Ishikawa (cell line): ENCODE results near the gene AGPAT4.

Experiments
- CEBPB ChIP-seq: IDR thresholded peaks from 2 replicates; pipeline ENCODE4 v1.6.1; 2012
- CREB1 ChIP-seq: IDR thresholded peaks from 2 replicates; pipeline ENCODE4 v1.6.1; 2012; ENCODE audit warnings: low read depth
- EGR1 ChIP-seq: IDR thresholded peaks from 2 replicates; pipeline ENCODE4 v1.6.1; 2012
- EP300 ChIP-seq: IDR thresholded peaks from 2 replicates; pipeline ENCODE4 v1.6.1; 2012; ENCODE audit warnings: borderline replicate concordance
- FOXM1 ChIP-seq: IDR thresholded peaks from 2 replicates; pipeline ENCODE4 v1.6.1; 2012; ENCODE audit warnings: low read depth, borderline replicate concordance
- NFIC ChIP-seq: IDR thresholded peaks from 2 replicates; pipeline ENCODE4 v1.6.1; 2012
- RAD21 ChIP-seq: IDR thresholded peaks from 2 replicates; pipeline ENCODE4 v1.6.1; 2012; ENCODE audit warnings: low read depth
- TAF1 ChIP-seq: IDR thresholded peaks from 2 replicates; pipeline ENCODE4 v1.6.1; 2012; ENCODE audit warnings: low read depth, mild to moderate bottlenecking
- TCF12 ChIP-seq: IDR thresholded peaks from 2 replicates; pipeline ENCODE4 v1.6.1; 2012; ENCODE audit warnings: low read depth
- TEAD4 ChIP-seq: IDR thresholded peaks from 2 replicates; pipeline ENCODE4 v1.6.1; 2012
- YY1 ChIP-seq: IDR thresholded peaks from 2 replicates; pipeline ENCODE4 v1.6.1; 2012; ENCODE audit warnings: low read depth
- ZBTB7A ChIP-seq: IDR thresholded peaks from 2 replicates; pipeline ENCODE4 v1.6.1; 2012; ENCODE audit warnings: low read depth
- TF ChIP-seq, protein P1 (sequence below): IDR thresholded peaks from 2 replicates; pipeline ENCODE4 v1.6.1; 2012
- TF ChIP-seq, protein P2 (sequence below): IDR thresholded peaks from 2 replicates; pipeline ENCODE4 v1.6.1; 2012; ENCODE audit warnings: low read depth, mild to moderate bottlenecking
- TF ChIP-seq, protein P3 (sequence below): IDR thresholded peaks from 2 replicates; pipeline ENCODE4 v1.6.1; 2012

Gene AGPAT4

GRCh38 chr6:161290751-161291150, 16.9 kb upstream of the AGPAT4 start:
- TF ChIP-seq YY1 = no peak
- no peak for TF ChIP-seq RAD21
- TF ChIP-seq NFIC = no peak
- TF ChIP-seq, protein P1, sequence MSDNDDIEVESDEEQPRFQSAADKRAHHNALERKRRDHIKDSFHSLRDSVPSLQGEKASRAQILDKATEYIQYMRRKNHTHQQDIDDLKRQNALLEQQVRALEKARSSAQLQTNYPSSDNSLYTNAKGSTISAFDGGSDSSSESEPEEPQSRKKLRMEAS = no peak
- no peak for TF ChIP-seq EP300
- no peak for TF ChIP-seq TCF12

DNA sequence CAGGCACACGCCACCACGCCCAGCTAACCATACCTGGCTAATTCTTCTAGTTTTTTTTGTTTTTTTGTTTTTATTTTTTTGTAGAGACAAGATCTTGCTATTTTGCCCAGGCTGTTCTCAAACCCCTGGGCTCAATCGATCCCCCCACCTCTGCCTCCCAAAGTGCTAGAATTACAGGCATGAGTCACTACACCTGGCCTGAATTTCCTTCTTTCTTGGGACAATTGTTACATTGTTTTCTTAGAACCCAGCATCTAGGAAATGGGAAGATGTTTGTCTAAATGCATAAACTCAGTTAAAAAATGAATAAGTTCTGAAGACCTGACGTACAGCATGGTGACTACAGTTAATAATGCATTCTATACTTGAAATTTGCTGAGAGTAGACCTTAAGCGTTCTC, 10.8 kb upstream of the AGPAT4 start:
- TF ChIP-seq YY1 (no peak), TCF12 (no peak), NFIC (no peak), RAD21 (no peak), FOXM1 (no peak), EP300 (no peak), CREB1 (no peak), EGR1 (no peak), CEBPB (no peak), TEAD4 (no peak), ZBTB7A (no peak), TAF1 (no peak)
- TF ChIP-seq, protein P2, sequence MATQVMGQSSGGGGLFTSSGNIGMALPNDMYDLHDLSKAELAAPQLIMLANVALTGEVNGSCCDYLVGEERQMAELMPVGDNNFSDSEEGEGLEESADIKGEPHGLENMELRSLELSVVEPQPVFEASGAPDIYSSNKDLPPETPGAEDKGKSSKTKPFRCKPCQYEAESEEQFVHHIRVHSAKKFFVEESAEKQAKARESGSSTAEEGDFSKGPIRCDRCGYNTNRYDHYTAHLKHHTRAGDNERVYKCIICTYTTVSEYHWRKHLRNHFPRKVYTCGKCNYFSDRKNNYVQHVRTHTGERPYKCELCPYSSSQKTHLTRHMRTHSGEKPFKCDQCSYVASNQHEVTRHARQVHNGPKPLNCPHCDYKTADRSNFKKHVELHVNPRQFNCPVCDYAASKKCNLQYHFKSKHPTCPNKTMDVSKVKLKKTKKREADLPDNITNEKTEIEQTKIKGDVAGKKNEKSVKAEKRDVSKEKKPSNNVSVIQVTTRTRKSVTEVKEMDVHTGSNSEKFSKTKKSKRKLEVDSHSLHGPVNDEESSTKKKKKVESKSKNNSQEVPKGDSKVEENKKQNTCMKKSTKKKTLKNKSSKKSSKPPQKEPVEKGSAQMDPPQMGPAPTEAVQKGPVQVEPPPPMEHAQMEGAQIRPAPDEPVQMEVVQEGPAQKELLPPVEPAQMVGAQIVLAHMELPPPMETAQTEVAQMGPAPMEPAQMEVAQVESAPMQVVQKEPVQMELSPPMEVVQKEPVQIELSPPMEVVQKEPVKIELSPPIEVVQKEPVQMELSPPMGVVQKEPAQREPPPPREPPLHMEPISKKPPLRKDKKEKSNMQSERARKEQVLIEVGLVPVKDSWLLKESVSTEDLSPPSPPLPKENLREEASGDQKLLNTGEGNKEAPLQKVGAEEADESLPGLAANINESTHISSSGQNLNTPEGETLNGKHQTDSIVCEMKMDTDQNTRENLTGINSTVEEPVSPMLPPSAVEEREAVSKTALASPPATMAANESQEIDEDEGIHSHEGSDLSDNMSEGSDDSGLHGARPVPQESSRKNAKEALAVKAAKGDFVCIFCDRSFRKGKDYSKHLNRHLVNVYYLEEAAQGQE = no peak
- TF ChIP-seq, protein P1 = no peak
- TF ChIP-seq, protein P3, sequence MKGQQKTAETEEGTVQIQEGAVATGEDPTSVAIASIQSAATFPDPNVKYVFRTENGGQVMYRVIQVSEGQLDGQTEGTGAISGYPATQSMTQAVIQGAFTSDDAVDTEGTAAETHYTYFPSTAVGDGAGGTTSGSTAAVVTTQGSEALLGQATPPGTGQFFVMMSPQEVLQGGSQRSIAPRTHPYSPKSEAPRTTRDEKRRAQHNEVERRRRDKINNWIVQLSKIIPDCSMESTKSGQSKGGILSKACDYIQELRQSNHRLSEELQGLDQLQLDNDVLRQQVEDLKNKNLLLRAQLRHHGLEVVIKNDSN = no peak

DNA sequence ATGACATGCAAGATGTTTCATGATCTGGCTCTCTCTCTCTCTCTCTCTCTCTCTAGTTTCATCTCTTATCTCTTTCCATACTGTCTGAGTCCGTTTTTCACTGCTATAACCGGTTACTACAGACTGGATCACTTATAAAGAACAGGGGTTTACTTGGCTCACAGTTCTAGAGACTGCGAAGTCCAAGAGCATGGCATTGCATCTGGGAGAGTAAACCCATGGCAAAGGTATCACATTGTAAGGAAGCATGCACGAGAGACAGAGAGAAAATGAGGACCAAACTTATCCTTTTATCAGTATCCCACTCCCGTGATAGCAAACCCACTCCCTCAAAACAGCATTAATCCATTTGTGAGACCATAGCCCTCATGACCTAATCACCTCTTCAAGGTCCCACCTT, 7.2 kb upstream of the AGPAT4 start:
- no peak for TF ChIP-seq FOXM1
- TF ChIP-seq, protein P1 = no peak
- no peak for TF ChIP-seq CEBPB
- TF ChIP-seq TEAD4 = no peak
- TF ChIP-seq TAF1 = no peak
- no peak for TF ChIP-seq TCF12
- TF ChIP-seq, protein P3 = no peak
- TF ChIP-seq ZBTB7A = no peak
- TF ChIP-seq, protein P2 = no peak
- TF ChIP-seq EGR1 = no peak
- no peak for TF ChIP-seq RAD21
- no peak for TF ChIP-seq CREB1
- TF ChIP-seq EP300 = no peak
- no peak for TF ChIP-seq NFIC
- TF ChIP-seq YY1 = no peak

DNA sequence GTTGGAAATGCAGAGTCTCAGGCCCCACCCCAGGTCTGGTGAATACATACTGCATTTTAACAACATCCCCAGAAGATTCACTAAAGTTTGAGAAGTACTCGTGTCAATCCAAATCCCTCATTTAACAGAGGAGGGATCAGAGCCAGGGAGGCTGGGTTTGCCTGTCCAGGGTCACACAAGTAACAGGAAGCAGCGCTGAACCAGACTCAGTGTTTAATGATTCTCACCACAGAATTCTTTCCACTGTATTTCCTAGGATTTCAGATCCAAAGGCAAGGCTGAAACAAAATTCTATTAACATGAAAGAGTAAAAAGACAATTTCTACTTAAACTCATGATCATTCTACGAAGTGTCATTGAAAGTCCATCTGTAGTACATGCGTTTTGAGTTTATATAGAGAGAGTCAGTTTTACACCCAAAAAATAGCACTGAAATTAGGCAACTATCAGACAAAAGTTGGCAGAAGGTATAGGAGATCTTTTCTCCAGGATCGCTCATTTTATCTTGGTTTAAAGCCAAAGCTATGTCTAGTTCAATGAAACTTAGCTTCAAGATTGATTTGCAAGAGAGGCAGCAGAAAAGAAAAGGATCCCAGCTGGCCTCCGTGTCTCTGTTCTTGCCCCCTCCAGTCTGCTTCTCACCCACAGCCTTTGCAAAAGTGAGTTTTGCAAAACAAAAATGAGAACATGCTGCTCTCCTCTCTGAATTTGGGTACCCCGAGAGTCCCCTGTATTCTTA, 6.0 kb upstream of the AGPAT4 start:
- no peak for TF ChIP-seq RAD21
- TF ChIP-seq, protein P1 = no peak
- no peak for TF ChIP-seq TEAD4
- TF ChIP-seq TAF1 = no peak
- no peak for TF ChIP-seq ZBTB7A

GRCh38 chr6:161276605-161277155, 2.8 kb upstream of the AGPAT4 start:
- no peak for TF ChIP-seq FOXM1

- no peak for TF ChIP-seq ZBTB7A
These were observed 1.0 kb upstream of the AGPAT4 start for GRCh38 chr6:161274898-161275297.
